SU-DHL-6 (cell line): ENCODE results near the gene CASK.

Experiments used
- EZH2phosphoT487 ChIP-seq: fragments of 200-600 bp; sonication (generic), shearing (Covaris generic); conservative IDR thresholded peaks from 2 replicates; pipeline ENCODE4 v1.6.1; 2018; ENCODE audit warnings: mild to moderate bottlenecking, antibody characterized with exemption, low read length, moderate library complexity, mixed read lengths
- TF ChIP-seq, protein P1 (sequence below): fragments of 200-600 bp; sonication (generic); IDR thresholded peaks from one replicate; pipeline ENCODE4 v1.5.1; 2017; ENCODE audit warnings: antibody characterized with exemption, mild to moderate bottlenecking, low read length, moderate library complexity; ENCODE audit not compliant: insufficient read depth, poor library complexity, severe bottlenecking

GRCh38 chrX:41672643-41673042, 250.7 kb downstream of the CASK start:
- TF ChIP-seq, protein P1, sequence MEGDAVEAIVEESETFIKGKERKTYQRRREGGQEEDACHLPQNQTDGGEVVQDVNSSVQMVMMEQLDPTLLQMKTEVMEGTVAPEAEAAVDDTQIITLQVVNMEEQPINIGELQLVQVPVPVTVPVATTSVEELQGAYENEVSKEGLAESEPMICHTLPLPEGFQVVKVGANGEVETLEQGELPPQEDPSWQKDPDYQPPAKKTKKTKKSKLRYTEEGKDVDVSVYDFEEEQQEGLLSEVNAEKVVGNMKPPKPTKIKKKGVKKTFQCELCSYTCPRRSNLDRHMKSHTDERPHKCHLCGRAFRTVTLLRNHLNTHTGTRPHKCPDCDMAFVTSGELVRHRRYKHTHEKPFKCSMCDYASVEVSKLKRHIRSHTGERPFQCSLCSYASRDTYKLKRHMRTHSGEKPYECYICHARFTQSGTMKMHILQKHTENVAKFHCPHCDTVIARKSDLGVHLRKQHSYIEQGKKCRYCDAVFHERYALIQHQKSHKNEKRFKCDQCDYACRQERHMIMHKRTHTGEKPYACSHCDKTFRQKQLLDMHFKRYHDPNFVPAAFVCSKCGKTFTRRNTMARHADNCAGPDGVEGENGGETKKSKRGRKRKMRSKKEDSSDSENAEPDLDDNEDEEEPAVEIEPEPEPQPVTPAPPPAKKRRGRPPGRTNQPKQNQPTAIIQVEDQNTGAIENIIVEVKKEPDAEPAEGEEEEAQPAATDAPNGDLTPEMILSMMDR: no peak
- TF ChIP-seq EZH2phosphoT487: no peak
